DND-41 (cell line): Measurements from ENCODE around the gene RTRAF.

ENCODE experiments used
- ATAC-seq: fragments of 200-7000 bp; cut with Tn5 transposase; 3 replicates; pipeline ENCODE4 v1.9.1; 2021; ENCODE audit warnings: low read depth; ENCODE audit not compliant: insufficient read depth
- DNase-seq: peaks from one replicate; pipeline ENCODE4 v3.0.0-alpha.2; 2020
- H2AFZ ChIP-seq: 2 replicates; pipeline ENCODE4 v1.6.0; 2012; ENCODE audit warnings: low read depth, low read length
- H3K27ac ChIP-seq: 2 replicates; pipeline ENCODE4 v1.5.1; 2012; ENCODE audit warnings: low read length, inconsistent platforms
- H3K27me3 ChIP-seq: fragments of 200-600 bp; sonication (generic); 2 replicates; pipeline ENCODE4 v1.6.0; 2012; ENCODE audit warnings: low read length, mild to moderate bottlenecking, inconsistent platforms; ENCODE audit not compliant: insufficient read depth, poor library complexity
- H3K36me3 ChIP-seq: 2 replicates; pipeline ENCODE4 v1.5.1; 2012; ENCODE audit warnings: low read length, inconsistent platforms; ENCODE audit not compliant: insufficient read depth
- H3K4me1 ChIP-seq: 2 replicates; pipeline ENCODE4 v1.5.1; 2012; ENCODE audit warnings: mild to moderate bottlenecking, low read length; ENCODE audit not compliant: insufficient read depth
- H3K4me2 ChIP-seq: 2 replicates; pipeline ENCODE4 v1.6.0; 2012; ENCODE audit warnings: mild to moderate bottlenecking, moderate library complexity, low read length, inconsistent platforms; ENCODE audit not compliant: insufficient read depth
- H3K4me3 ChIP-seq, 2 experiments: fragments of 200-600 bp in 1 of 2; shearing (Covaris generic) in 1 of 2; 2 replicates each; pipeline ENCODE4 v1.5.1; 2012 to 2016; ENCODE audit warnings: inconsistent platforms in 2 of 2, low read length in 2 of 2, mild to moderate bottlenecking in 2 of 2, low read depth in 1 of 2, moderate library complexity in 1 of 2
- H3K79me2 ChIP-seq: 2 replicates; pipeline ENCODE4 v1.6.0; 2012; ENCODE audit warnings: low read length, inconsistent platforms; ENCODE audit not compliant: insufficient read depth
- H3K9ac ChIP-seq: 2 replicates; pipeline ENCODE4 v1.6.0; 2012; ENCODE audit warnings: low read depth, mild to moderate bottlenecking, inconsistent platforms, low read length, moderate library complexity
- H3K9me3 ChIP-seq: 2 replicates; pipeline ENCODE4 v1.5.1; 2012; ENCODE audit warnings: low read length, moderate library complexity, mild to moderate bottlenecking, inconsistent platforms; ENCODE audit not compliant: insufficient read depth, severe bottlenecking
- H4K20me1 ChIP-seq: 2 replicates; pipeline ENCODE4 v1.6.0; 2012; ENCODE audit warnings: low read length; ENCODE audit not compliant: insufficient read depth
- EZH2 ChIP-seq: IDR thresholded peaks from 3 replicates; pipeline ENCODE4 v1.6.1; 2012; ENCODE audit warnings: borderline replicate concordance, low read depth, mild to moderate bottlenecking, moderate library complexity, low read length, inconsistent platforms; ENCODE audit not compliant: severe bottlenecking
- TF ChIP-seq, protein P1 (sequence below): IDR thresholded peaks from 2 replicates; pipeline ENCODE4 v1.5.1; 2012; ENCODE audit warnings: borderline replicate concordance, low read length, moderate library complexity, mild to moderate bottlenecking; ENCODE audit not compliant: poor library complexity, severe bottlenecking; ENCODE audit errors: extremely low read depth

The RTRAF gene

DNA sequence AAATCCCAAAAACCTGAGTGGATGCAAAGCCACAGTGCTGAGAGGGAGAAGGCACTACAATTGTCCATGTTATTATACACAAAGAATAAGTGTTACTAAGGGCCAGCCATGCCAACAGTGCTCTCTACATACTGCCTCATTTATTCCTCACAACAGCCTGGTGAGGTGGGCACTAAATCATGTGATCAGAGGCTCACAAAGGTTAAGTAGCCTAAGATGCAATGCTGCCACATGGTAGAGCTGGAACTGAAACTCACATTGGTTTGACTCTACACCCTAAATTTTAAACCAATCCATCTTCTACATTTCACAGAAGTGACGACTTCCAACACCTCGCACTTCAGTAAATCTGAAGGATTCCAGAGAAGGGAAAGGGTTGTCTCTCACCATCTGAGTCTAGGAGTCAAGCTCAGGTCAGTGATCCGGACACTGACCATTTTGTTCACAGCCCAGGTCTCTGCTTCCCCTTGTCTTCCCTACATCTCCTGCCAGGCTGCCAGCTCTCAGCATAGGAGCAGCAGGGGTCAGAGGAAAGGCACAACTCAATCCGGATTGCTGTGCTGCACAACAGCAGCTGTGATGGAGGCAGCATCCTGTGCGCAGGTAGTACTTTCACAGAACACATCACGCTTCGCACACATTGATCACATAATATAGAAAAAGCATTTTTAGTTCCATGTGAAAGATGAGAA lies 49.9 kb downstream of the RTRAF start:
- H3K36me3 ChIP-seq: no peaks in the 10 kb centered on the region

GRCh38 chr14:52040598-52040997 lies 51.3 kb downstream of the RTRAF start:
- ATAC-seq (no peak), DNase-seq (no peak)
- Histone ChIP-seq H3K27ac (no peak overlapping the region), H3K79me2 (no peaks in the 10 kb centered on the region), H3K27me3 (no peaks in the 10 kb centered on the region), H3K4me3 (no peak overlapping the region), H3K9ac (no peak overlapping the region), H3K4me1 (no peaks in the 10 kb centered on the region), H3K9me3 (no peaks in the 10 kb centered on the region), H2AFZ (no peak overlapping the region), H4K20me1 (no peaks in the 10 kb centered on the region), H3K36me3 (no peaks in the 10 kb centered on the region), H3K4me2 (no peak overlapping the region)
- TF ChIP-seq, protein P1, sequence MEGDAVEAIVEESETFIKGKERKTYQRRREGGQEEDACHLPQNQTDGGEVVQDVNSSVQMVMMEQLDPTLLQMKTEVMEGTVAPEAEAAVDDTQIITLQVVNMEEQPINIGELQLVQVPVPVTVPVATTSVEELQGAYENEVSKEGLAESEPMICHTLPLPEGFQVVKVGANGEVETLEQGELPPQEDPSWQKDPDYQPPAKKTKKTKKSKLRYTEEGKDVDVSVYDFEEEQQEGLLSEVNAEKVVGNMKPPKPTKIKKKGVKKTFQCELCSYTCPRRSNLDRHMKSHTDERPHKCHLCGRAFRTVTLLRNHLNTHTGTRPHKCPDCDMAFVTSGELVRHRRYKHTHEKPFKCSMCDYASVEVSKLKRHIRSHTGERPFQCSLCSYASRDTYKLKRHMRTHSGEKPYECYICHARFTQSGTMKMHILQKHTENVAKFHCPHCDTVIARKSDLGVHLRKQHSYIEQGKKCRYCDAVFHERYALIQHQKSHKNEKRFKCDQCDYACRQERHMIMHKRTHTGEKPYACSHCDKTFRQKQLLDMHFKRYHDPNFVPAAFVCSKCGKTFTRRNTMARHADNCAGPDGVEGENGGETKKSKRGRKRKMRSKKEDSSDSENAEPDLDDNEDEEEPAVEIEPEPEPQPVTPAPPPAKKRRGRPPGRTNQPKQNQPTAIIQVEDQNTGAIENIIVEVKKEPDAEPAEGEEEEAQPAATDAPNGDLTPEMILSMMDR: no peak
- TF ChIP-seq EZH2: no peak

More for the DNA sequence above, 49.9 kb downstream of the RTRAF start:
- Histone ChIP-seq H3K79me2 (no peaks in the 10 kb centered on the region), H3K4me2 (no peak overlapping the region), H3K27ac (no peak overlapping the region), H3K4me3 (no peak overlapping the region), H3K4me1 (no peaks in the 10 kb centered on the region), H3K27me3 (no peaks in the 10 kb centered on the region), H2AFZ (no peak overlapping the region), H3K9ac (no peak overlapping the region), H4K20me1 (no peaks in the 10 kb centered on the region), H3K9me3 (no peaks in the 10 kb centered on the region)
- DNase-seq (no peak), ATAC-seq (no peak)
- no peak for TF ChIP-seq EZH2
- TF ChIP-seq, protein P1: no peak

GRCh38 chr14:52042371-52043289 lies 53.3 kb downstream of the RTRAF start:
- H4K20me1 ChIP-seq: no peaks in the 10 kb centered on the region
- no peak overlapping the region for H3K27ac ChIP-seq
- DNase-seq (no peak), ATAC-seq (no peak)
- no peaks in the 10 kb centered on the region for H3K27me3 ChIP-seq
- no peaks in the 10 kb centered on the region for H3K4me1 ChIP-seq
- no peak overlapping the region for H3K4me3 ChIP-seq
- no peak overlapping the region for H2AFZ ChIP-seq
- TF ChIP-seq EZH2: no peak
- TF ChIP-seq, protein P1: no peak
- no peaks in the 10 kb centered on the region for H3K36me3 ChIP-seq
- no peak overlapping the region for H3K4me2 ChIP-seq
- no peaks in the 10 kb centered on the region for H3K9me3 ChIP-seq
- H3K79me2 ChIP-seq: no peaks in the 10 kb centered on the region
- H3K9ac ChIP-seq: no peak overlapping the region
